ENCODE data around the gene PLK2.

GRCh38 chr5:58491216-58491892 lies 31.5 kb upstream of the PLK2 start, which contains the start of gene GAPT:
- no peak for TF ChIP-seq ZNF274 (IDR thresholded peaks at IDR 0.05; ENCODE audit: low read depth, low read length)
- no peak for TF ChIP-seq YY1 (IDR thresholded peaks at IDR 0.05; ENCODE audit: insufficient read depth, insufficient read length)
